GM21526 (cell line): ENCODE data around the gene TAF7L.
"Not testable (repeated sequence)": the region's sequence is repeated elsewhere in the genome, so short reads cannot be mapped to it uniquely, and the experiment has no call there.

Source experiments
- ATAC-seq: cut with Tn5 transposase; IDR thresholded peaks from one replicate; pipeline ENCODE4 v1.9.1; 2021; ENCODE audit warnings: moderate library complexity; ENCODE audit not compliant: unreplicated experiment, low FRiP score

Gene TAF7L, protein sequence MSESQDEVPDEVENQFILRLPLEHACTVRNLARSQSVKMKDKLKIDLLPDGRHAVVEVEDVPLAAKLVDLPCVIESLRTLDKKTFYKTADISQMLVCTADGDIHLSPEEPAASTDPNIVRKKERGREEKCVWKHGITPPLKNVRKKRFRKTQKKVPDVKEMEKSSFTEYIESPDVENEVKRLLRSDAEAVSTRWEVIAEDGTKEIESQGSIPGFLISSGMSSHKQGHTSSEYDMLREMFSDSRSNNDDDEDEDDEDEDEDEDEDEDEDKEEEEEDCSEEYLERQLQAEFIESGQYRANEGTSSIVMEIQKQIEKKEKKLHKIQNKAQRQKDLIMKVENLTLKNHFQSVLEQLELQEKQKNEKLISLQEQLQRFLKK

DNA sequence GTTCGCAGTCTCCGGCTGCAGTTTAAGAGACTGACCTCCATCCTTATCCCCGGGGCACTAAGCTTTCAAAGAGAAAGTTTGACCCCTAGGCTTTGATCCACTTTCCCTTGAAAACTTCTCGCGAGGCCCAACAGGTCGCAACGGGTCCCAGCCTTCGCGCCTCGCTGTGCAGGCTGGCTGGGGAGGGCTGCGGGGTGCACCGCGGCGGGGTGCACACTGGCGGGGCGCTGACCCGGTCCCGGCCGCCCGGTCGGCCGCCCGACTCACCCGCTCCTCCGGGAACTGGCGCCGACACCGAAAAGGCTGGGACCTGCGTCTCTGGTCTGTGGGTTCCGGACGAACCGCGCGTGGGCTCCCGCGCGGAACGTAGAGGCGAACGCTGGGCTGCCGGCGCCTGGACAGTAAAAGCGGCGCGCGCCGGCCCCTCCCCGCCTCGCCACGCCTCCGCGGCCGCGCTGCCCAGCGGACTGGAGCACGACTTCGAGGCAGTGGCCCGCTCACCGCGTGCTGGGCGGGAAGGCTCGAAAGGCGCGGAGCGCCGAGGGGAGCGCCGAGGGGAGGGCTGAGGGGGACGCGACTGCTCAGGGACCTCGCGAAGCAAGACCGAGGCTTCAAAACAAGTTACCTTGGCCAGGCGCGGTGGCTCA lies at the start of gene TAF7L:
TAF7L (minus strand) TSS at position 378 of the 647 bp plus-strand sequence. CDS start 3,791 bp downstream, outside the sequence.
- ATAC-seq, result no peak

DNA sequence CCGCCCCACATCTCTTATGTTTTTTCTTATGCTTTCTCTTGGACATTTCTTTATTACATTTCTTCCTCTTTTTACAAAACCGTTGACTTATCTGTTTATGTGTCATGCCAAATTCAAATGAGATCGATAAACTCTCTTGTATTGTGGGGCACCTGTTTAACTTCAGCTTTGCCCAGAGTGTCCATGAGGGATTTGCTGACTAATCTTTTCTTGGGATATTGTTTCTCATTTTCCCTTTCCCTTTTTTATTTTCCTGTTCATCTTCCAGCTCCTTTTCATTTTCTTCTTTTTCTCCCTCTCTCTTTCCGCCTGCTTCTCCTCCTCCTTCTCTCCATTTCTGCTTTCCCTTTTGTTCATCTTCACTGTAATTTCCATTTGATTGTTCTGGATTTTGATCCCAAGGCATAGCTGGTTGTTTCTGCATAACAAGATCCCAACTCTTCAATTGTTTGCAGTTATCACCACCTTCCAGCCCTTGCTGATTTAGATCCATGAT lies 46.7 kb upstream of the TAF7L start:
- ATAC-seq, result no peak

DNA sequence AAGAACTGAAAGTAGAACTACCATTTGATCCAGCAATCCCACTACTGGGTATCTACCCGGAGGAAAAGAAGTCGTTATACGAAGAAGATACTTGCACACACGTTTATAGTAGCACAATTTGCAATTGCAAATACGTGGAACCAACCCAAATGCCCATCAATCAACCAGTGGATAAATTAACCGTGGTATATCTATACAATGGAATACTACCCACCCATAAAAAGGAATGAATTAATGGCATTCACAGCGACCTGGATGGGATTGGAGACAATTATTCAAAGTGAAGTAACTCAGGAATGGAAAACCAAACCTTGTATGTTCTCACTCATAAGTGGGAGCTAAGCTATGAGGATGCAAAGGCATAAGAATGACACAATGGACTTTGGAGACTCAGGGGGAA lies 43.2 kb upstream of the TAF7L start:
- not testable (repeated sequence) for ATAC-seq

DNA sequence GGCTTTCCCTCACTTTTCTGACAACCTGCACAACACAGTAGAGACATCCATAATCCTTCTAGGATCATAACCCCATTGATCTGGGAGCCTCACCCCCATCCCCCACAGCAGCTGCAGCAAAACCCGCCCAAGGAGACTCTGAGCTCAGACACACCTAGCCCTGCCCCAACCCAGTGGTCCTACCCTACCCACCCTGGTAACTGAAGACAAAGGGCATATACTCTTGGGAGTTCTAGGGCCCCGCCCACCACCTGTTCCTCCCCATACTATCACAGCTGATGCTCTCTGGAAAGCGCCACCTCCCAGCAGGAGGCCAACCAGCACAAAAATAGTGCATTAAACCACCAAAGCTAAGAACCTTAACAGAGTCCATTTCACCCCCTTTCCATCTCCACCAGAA lies 35.5 kb upstream of the TAF7L start:
- ATAC-seq, result not testable (repeated sequence)

DNA sequence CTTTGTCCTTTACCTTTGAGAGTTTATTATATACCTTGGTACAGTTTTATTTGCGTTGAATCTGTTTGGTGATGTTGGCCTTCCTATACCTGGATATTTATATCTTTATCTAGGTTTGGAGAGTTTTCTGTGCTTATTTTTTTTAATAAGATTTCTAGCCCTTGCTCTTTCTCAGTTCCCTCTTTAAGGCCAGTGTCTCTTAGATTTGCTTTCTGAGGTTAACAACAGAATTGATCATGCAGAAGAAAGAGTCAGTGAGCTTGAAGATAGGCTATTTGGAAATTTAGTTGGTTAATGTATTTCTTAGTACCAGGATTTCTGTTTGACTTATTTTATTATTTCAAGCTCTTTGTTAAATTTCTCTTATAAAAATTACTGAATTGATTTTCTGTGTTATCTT lies 12.7 kb upstream of the TAF7L start:
- no peak for ATAC-seq

DNA sequence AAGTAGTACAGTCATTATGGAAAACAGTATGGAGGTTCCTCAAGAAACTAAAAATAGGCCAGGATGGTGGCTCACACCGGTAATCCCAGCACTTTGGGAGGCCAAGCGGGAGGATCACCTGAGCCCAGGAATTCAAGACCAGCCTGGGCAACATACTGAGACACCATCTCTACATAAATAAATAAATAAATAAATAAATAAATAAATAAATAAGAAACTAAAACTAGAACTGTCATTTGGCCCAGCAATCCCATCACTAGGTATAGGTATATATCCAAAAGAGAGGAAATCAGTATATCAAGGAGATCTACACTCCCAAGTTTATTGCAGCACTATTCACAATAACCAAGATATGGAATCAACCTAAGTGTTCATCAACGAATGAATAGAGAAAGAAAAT lies 4.5 kb upstream of the TAF7L start:
- ATAC-seq, result not testable (repeated sequence)

DNA sequence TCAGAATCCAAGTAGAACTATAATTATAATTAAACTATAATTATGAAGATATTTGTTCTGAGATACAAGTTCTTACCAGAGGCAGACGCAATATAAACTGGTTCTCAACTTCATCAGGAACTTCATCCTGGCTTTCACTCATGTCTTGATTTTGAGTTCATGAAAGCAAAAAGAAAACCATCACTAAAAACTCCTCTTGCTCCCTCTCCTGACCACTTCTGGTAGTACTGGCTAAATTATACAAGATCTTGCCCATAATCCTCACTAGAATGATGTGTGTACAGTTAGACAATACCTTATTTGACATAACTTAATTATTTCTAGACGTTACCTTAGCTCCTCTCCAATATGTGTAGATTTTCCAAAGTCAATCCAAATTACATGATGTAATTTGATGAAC lies 3.7 kb downstream of the TAF7L start:
- ATAC-seq, result no peak

DNA sequence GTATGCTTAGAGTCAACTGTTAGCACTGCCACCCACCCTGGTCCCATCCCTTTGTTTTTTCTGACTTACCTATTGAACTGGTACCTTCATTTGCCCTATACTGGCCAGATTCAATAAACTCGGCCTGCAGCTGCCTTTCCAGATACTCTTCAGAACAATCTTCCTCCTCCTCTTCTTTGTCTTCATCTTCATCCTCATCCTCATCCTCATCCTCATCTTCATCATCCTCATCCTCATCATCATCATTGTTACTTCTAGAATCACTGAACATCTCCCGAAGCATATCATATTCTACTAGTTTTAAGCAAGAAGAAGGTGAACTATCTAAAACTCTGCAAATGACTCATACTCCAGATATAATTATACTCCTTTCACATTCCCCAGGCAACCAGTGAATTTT lies 14.9 kb downstream of the TAF7L start:
- ATAC-seq, result no peak

DNA sequence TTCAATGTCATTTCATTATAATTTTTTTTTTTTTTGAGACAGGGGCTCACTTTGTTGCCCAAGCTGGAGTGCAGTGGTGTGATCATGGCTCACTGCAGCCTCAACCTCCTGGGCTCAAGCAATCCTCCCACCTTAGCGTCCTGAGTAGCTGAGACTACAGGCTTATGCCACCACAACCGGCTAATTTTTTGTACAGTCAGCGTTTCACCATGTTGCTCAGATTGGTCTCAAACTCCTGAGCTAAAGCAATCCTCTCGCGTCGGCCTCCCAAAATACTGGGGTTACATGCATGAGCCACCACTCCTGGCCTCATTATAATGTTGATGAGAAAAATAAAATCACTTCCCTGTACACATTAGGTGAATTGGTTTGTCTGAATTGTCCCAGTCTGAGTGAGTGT lies 16.9 kb downstream of the TAF7L start:
- ATAC-seq, result no peak

DNA sequence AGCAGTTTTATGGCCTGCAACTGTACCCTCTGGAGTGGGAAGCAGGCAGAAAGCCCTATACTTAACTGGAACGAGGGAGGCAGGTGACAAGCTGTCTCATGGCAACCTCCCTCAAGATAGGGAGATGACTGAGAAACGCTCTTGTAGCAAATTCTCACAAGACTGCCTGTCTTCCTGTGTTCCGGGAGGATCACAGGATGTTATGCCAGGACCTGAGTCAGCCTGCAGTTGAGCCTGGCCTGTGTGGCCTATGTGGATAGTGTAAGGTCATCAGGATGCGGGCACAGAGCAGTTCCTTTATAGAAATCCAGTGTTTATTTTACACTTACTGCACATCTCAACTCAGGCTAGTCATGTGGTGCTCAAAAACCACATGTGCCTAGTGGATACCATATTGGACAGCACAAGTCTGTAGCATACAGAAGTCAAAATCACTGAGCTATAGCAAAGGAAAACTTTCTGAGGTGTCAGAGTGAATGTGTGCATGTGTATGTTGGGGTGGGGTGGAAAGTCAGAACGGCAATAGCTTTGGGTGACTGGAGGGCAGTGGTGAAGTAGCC lies 25.2 kb downstream of the TAF7L start:
- no peak for ATAC-seq

DNA sequence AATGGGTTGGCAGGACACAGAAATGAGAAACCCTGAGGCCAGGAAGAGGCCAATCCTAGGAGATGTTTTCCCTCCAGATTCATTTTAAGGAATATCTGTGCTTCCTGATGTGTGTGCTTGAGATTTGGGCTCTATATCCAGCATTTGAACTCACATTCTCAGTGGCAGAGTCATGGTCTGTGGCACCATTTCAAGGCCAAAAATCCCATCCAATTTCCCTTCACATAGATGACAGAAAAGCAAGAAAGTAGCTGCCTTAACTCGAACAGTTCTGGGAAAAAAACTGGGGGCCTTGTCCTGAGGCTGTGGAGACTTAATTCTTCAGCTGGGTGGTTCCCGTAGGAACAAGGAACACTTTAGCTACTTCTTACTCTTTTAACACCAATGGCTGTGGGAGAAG lies 27.4 kb downstream of the TAF7L start:
- ATAC-seq, result no peak

DNA sequence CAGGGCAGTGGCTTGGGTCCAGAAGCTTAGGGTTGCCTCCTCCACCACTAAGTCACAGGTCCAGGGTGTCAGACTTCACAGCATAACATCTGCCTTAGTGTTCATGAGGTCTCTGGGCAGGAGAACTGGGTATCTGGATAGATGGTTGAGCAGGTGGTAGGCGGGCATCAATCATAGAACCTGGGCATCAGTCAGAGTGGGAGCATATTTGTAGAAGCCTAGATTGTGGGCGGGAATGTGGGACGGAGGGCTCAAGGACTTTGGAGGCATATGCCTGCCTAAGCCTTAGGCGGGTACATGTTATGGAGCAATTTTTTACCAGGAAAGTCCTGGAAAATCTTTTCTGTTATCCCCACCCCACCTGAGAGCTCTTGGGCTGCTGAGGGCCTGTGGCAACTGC lies 28.5 kb downstream of the TAF7L start:
- no peak for ATAC-seq

DNA sequence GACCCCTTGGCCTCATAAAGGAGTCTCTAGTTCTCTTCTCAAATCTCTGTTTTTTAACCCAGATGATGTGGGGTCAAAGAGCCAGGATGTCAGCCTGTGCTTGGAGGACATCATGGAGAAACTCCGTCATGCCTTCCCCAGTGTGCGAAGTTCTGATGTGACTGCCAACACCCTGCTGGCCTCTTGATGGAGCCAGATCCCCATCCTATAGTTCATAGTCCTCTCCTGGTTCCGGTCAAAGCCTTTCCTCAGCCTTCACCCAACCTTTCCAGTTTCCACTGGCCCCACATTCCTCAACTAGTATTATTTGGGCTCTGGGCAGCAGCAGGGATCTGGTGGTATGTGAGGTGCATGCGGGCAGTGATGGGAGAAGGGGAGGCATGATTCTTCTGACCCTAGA lies 30.7 kb downstream of the TAF7L start:
- ATAC-seq, result no peak

DNA sequence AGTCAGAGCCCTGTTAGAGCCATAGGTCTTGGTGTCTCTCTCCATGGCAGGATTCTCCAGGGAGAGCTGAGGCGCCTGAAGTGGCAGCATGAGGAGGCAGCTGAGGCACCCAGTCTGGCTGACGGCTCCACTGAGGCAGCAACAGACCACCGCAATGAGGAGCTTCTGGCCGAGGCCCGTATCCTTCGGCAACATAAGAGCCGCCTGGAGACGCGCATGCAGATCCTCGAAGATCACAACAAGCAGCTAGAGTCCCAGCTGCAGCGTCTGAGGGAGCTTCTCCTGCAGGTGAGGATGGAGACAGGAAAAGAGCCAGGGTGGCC lies 32.9 kb downstream of the TAF7L start:
- no peak for ATAC-seq

DNA sequence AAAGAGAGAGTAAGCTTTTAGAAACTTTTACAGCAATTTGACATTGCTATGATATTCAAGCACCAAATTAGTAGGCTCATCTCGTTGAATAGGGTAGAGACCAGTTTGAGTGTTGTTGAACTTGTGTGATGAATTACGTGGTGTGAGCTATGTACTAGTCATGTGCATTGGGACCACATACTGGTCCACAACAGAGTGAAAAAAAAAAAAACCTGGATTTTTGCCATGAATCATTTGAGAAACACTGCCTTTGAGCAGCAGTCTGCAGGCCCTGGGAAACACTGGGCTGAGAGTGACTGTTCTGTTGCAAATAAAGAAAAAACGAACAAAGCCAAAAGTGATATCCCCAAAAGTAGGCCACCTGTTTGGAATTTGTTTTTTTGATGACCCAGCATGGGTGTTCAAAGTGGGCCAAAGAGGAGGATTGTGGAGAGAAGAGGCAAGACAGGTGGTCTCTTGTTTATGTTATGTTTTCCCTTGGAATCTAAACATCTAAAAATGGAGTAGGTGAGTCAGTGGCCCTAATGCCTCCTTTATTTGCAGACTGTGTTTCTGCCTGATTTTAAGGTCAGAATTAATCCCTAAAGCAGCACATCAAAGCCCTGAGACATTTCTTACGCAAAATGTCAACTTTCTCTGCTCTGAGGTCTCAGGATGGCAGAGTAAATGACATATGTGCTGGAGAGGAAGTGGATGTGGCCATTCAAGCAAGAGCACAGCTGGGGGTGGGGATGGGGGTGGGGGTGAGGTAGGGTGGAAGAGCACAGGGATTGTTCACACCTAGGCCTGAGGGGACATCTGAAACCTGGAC lies 33.5 kb downstream of the TAF7L start:
- ATAC-seq, result no peak

DNA sequence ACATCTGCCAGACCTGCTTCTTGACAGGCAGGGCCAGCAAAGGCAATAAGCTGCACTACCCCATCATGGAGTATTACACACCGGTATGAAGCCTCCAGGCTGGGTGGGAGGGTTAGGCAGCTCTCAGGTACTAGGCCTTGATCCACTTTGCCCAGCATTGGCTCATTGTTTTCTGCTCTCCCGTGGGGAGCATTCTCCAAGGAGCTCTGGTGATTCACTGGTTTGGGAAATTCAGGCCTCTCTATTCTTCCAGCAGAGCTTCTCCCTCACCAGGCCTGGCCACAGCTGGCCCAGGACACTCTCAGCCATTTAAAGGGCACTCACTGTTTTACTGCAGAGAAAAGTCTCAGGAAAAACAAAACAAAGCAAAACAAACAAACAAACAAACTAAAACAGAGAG lies 38.5 kb downstream of the TAF7L start:
- no peak for ATAC-seq

DNA sequence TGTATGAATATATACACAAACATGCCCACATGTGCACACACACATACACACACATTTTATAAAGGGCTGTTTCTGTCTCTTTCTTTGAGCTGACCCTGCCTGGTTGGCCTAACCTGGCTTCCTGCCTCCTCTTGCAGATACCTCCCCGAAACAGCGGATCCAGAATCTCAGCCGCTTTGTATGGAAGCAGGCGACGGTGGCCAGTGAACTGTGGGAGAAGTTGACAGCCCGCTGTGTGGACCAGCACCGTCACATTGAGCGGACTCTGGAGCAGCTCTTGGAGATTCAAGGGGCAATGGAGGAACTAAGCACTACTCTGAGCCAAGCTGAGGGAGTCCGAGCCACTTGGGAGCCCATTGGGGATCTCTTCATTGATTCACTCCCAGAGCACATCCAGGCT lies 49.6 kb downstream of the TAF7L start:
- no peak for ATAC-seq

DNA sequence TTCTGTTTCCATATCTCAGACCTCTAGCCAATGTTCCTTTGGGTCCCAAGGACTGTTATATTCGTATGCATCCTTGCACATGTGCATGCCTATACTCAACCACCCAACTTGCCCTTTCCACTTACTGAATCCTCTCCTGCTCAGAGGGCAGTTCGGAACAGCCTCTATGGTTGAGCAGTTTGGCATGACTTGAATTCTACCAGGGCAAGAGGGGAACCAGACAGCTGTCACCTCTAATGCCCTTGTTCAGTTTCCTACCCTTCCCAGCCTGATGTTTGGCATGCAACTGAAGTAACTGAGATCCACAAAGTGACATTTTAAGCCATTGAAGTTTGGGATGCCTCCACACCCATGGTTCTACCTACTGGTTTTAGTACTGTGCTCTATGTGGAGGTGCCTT lies 54.1 kb downstream of the TAF7L start:
- ATAC-seq, result no peak

DNA sequence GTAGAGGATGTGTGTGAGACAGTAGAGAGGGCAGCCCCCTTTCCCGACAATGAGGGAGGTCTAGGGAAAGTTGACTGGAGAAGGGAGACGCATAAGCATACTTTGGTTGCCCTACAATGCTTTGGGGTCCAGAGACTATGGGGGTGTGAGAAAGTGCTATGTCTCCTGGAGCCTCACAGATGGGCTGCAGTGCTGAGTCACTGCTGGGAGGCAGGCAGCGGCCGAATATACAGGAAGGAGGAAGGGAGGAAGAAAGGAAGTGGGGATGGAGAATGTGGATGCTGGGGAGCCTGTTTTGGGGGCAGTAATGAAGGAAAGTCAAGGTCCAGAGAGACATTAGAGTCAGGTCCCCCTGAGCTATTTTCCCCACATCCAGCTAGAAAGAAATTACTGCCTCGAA lies 58.8 kb downstream of the TAF7L start:
- no peak for ATAC-seq

DNA sequence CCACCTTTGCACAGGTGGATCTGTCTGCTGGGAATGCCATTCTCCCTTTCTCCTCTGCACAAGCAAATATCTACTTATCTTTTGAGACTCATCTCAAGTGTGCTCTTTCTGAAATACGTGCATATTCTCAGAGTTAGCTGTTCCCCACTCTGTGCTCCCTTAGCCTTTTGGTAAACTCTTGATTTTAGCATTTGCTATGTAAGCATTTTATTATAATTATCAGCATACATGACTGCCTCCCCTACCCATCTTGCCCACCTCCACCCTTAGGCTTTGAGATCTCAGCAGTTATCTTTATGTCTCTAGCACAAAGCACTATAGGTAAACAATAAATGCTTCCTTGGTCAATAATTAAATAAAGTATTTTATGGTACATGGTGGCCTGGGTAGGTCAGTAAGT lies 60.1 kb downstream of the TAF7L start:
- ATAC-seq, result no peak

DNA sequence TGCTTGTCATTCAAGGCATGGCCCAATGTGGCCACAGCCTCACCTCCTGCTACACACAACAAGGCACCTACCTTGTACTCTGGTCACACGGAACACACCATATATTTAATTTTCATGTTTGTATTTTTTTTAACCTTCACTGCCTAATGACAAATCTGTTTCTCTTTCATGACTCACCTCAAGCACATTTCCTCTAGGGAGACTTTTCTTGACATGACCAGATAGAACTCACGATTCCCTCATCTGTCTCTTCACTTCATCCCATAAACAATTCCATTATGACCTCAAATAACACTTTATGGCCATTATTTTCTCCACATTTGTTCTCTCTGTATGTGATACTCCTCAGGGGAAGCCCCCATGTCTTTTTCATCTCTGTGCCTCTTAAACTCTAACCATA lies 60.5 kb downstream of the TAF7L start:
- no peak for ATAC-seq
